Measurements from ENCODE around the gene KCNMA1.

DNA sequence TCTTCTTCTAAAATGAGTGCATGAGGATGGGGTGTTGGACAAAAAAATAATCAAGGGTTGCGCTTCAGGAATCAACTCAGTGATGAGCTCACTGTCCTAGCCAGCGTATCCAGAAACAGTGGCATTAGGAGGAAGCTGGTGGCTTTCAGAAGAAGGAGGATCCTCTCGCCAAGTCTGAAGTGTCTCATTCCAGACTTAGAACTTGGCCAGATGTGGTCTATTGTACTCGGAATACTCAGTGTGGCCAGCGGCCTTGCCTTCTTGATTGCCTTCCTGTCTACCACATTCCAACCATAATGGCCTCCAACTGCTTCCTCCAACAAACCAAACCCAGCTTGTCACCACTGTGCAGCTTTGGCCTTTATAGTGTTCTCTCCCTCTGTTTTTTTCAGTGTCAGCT lies 732.4 kb downstream of the KCNMA1 start:
- TF ChIP-seq CTCF (IDR thresholded peaks at IDR 0.05; ENCODE audit: low read depth, low read length) = no peak
- no peak for TF ChIP-seq POLR2A (IDR thresholded peaks at IDR 0.05; ENCODE audit: extremely low read depth, insufficient read length)
- no peak for TF ChIP-seq MAX (IDR thresholded peaks at IDR 0.05; ENCODE audit: low read depth, low read length)
- TF ChIP-seq MYC (IDR thresholded peaks at IDR 0.05; ENCODE audit: low read depth, low read length) = no peak

Data from NB4 (cell line).